Activated CD8-positive, alpha-beta memory T cell treated with anti-CD3 and anti-CD28 coated beads, Interleukin-2, amount 50 U/mL, for 24 hours (primary cell): ENCODE data around the gene CASP8AP2.
"Not testable (repeated sequence)": the region's sequence is repeated elsewhere in the genome, so short reads cannot be mapped to it uniquely, and the experiment has no call there.

ENCODE experiments used
- DNase-seq: peaks from one replicate; pipeline ENCODE4 v3.0.0-alpha.2; 2020; ENCODE audit errors: extremely low read depth

The CASP8AP2 gene

DNA sequence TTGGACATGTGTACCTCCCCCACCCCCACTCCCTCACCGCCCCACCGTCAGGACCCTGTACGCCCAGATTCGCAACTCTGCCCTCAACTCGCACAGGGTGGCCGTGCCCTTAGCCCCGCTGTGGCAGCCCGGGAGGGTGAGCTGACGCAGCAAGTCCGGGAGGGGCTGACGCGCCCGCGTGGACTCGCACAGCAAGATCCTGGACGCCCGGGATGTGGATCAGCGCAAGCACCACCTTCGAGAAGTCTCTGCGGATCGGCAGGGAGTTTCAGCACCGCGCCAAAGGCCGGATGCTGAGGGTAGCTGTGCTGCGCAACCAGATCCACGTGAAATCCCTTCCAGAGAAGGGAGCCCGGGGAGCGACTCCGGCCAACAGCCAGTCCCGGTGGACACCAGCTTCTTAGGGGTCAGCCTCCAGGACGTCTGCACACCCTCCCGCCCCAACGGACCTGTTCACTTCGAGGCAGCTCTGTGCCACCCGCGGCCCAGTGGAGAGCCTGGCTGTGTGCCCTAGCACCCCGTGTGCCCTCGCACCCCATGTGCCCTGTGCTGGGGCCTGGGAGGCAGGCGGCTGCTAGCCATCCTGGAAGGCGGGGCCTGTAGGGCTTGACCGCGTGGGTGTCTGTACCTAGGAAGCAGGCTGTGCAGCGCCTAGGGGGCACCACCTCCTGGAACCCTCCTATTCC, 57.9 kb downstream of the CASP8AP2 start:
- no peak for DNase-seq

GRCh38 chr6:89888138-89888514, 58.4 kb downstream of the CASP8AP2 start:
- no peak for DNase-seq

DNA sequence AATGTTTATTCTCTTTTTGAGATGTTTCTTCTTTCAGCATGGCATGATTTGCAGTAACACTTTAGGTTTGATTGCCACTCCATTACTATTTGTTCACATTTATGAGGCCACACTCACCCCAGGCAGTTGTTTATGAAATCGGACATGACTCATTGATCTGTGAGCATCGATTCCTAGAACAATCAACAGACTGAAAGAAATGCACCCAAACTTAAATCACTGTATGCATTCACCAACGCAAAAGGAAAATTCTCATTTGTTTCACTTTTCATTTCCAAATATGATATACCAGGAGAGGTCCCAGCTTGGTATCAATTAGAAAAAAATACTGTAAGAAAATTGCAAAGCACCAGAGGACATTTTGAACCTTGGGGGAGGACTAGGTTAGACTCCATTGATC, 59.2 kb downstream of the CASP8AP2 start:
- DNase-seq: no peak

- not testable (repeated sequence) for DNase-seq
Measured at GRCh38 chr6:89890845-89891528, 61.3 kb downstream of the CASP8AP2 start.

DNA sequence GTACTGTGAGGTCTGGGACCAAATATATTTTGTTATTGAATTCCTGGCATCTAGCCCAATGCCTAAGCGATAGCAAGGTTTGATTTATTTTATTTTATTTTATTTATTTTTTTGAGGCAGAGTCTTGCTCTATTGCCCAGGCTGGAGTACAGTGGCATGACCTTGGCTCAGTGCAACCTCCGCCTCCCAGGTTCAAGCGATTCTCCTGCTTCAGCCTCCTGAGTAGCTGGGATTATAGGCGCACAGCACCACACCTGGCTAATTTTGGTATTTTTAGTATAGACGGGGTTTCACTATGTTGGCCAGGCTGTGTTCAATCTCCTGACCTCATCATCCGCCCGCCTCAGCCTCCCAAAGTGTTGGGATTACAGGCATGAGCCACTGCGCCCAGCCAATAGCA, 62.9 kb downstream of the CASP8AP2 start:
- not testable (repeated sequence) for DNase-seq

DNA sequence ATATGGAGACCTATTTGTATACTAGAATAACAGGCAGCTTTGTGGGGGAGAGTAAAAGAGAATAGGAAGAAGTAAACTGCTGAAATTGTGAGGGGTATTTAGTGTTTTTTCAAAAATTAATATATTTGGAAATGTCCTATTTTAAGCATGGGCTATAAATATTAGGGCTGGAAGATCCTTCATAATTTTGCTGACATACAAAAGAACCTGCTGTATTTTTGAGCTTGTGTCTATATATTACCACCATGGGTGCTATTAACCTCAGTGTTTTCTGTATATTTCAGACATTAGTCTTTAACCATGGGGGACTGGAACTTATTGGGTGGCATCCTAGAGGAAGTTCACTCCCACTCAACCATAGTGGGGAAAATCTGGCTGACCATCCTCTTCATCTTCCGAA, 64.5 kb downstream of the CASP8AP2 start, which contains the start of gene GJA10:
Gene GJA10 (plus strand): TSS at position 301 of the 400 bp plus-strand sequence. CDS start 0 bp downstream, at position 301.
- DNase-seq: no peak

- DNase-seq: no peak
Measured at GRCh38 chr6:89895276-89895874, 65.7 kb downstream of the CASP8AP2 start.

DNA sequence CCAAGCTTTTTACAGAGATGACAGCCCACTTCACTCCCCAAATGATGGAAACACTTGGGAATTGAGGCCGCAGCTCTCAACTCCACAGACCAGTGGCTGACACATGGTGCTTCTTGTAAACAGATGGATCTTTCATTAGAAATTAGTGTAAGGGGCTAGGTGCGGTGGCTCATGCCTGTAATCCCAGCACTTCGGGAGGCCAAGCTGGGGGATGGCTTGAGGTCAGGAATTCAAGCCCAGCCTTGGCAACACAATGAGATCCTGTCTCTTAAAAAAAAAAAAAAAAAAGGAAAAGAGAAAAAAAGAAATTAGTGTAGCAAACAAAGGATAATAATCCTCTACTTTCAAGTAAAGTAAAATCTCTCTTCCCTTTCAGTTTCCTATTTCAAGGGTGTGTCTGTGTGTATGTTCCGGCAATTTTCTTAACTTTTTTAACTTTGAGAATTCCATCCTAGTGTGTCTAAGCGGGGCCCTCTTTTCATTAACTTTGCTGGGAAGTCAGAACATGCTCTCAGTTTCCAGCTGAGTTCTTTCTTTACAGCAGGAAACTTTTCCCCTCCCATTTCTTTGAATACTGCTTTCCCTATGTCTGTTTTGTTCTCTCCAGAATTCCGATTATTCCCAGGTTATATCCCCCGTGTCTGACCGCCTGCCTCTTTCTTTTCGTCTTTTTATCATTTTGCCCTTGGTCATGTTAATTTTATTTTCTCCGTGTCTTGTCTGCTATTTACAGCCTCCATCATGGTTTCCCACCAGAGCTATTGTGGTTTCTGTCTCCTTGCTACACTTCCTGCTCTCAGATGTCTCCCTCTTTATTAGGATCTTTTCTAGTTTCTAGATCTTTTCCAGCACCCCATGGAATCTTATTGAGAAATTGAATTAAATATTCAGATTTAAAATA, 80.6 kb downstream of the CASP8AP2 start:
- DNase-seq: not testable (repeated sequence)

- no peak for DNase-seq
Measured at GRCh38 chr6:89910902-89911240, 81.2 kb downstream of the CASP8AP2 start.

DNA sequence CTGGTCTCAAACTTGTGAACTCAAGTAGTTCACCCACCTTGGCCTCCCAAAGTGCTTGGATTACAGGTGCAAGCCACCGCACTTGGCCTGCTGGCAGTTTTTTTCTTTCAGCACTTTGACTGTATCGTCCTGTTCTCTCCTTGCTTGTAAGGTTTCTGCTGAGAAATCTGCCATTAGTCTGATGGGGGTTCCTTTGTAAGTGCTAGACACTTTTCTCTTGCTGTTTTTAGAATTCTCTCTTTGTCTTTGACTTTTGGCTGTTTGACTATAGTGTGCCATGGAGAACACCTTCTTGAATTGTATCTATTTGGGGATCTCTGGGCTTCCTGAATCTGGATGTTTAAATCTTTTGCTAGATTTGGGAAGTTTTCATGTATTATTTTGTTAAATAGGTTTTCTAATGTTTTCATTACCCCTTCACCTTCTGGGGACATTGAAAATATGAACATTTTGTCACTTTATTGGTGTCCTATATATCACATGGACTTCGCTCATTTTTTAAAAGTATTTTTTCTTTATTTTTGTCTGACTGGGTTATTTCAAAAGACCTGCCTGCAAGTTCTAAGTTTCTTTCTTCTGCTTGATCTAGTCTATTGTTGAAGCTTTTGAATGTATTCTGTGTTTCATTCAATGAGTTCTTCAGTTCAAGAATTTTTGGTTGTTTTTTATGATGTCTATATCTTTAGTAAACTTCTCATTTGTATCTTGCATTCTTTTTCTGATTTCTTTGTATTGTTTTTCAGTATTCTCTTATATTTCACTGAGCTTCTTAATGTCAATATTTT, 86.6 kb downstream of the CASP8AP2 start:
- DNase-seq: no peak

GRCh38 chr6:89917216-89917615, 87.5 kb downstream of the CASP8AP2 start:
- DNase-seq: no peak

DNA sequence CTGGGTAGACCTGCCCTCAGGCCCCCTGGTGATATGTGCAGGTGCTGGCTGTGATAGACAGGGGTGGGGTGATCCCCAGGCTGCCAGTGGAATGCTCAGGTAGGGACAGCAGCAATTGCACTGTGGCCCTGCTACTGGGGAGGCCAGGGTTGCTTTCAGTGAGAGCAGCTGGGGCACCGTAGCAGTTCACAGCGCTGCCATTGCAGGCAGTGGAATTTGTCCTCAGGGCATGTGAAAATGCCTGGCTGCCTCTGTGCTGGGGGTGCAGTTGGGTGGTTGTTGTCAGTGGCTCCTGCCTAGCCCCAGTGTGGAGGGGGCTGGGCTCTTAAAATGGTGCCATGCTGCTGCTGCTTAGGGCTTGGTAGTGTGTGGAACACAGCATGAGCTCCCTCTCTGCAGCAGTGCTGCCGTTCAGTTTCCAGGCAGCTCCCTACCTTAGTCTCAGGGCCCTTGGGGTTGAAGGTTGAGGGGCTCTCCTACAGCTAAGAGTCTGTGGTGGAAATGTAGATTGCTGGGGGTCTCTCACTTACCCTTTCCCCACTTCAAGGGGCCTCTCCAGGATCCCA, 88.2 kb downstream of the CASP8AP2 start:
- no peak for DNase-seq
